Fibroblast of lung (primary cell): Measurements from ENCODE around the gene TMEM150A.

ENCODE experiments used
- CTCF ChIP-seq, 2 donors: IDR thresholded peaks in 1 of 2; conservative IDR thresholded peaks in 1 of 2; 1 replicate in 1 of 2; 2 replicates in 1 of 2; pipeline ENCODE4 v1.5.1; 2011 to 2012; ENCODE audit warnings: low read length in 2 of 2, control low read depth in 1 of 2, inconsistent platforms in 1 of 2, low read depth in 1 of 2, mild to moderate bottlenecking in 1 of 2
- EZH2 ChIP-seq: IDR thresholded peaks from 2 replicates; pipeline ENCODE4 v1.5.1; 2012; ENCODE audit warnings: low read length, control low read depth, mild to moderate bottlenecking; ENCODE audit errors: missing control alignments

- TF ChIP-seq CTCF (conservative IDR thresholded peaks at IDR 0.05 in 1 of 2, IDR thresholded peaks at IDR 0.05 in 1 of 2; ENCODE audit: low read depth in 1 of 2, low read length in 2 of 2): no peak
- TF ChIP-seq EZH2: no peak
Observed at GRCh38 chr2:85580206-85580605, 22.3 kb downstream of the TMEM150A start.
